Trophoblast cell (in vitro differentiated cells and primary cell): Measurements from ENCODE around the gene GPRC5A.
A peak's percentile ranks its signal among the peaks of the same experiment; 100 is the strongest.

Experiments
- DNase-seq, 2 donors: peaks; one replicate each; pipeline ENCODE4 v3.0.0-alpha.2; 2016
- H2AFZ ChIP-seq: 2 replicates; pipeline ENCODE4 v1.6.1; 2013; ENCODE audit warnings: low read length, moderate library complexity, mild to moderate bottlenecking; ENCODE audit not compliant: insufficient read depth, poor library complexity
- H2AK5ac ChIP-seq: 2 replicates; pipeline ENCODE4 v1.6.1; 2013; ENCODE audit warnings: mild to moderate bottlenecking, low read length
- H2BK120ac ChIP-seq: 2 replicates; pipeline ENCODE4 v1.6.1; 2013; ENCODE audit warnings: low read length, mild to moderate bottlenecking, moderate library complexity; ENCODE audit not compliant: insufficient read depth, poor library complexity
- H2BK12ac ChIP-seq: 2 replicates; pipeline ENCODE4 v1.6.1; 2013; ENCODE audit warnings: mild to moderate bottlenecking, low read length, moderate library complexity
- H2BK5ac ChIP-seq: 2 replicates; pipeline ENCODE4 v1.6.1; 2013; ENCODE audit warnings: low read length, low read depth, moderate library complexity, mild to moderate bottlenecking; ENCODE audit not compliant: poor library complexity
- H3K14ac ChIP-seq: 2 replicates; pipeline ENCODE4 v1.6.1; 2013; ENCODE audit warnings: mild to moderate bottlenecking, low read length
- H3K18ac ChIP-seq: 2 replicates; pipeline ENCODE4 v1.6.1; 2013; ENCODE audit warnings: mild to moderate bottlenecking, low read length
- H3K23ac ChIP-seq: 2 replicates; pipeline ENCODE4 v1.6.1; 2013; ENCODE audit warnings: low read length
- H3K27ac ChIP-seq: 2 replicates; pipeline ENCODE4 v1.5.1; 2013; ENCODE audit warnings: low read depth, mild to moderate bottlenecking, inconsistent platforms, low read length, moderate library complexity
- H3K27me3 ChIP-seq: 2 replicates; pipeline ENCODE4 v1.6.1; 2013; ENCODE audit warnings: inconsistent platforms, mild to moderate bottlenecking, low read length, moderate library complexity; ENCODE audit not compliant: insufficient read depth
- H3K36me3 ChIP-seq, 2 experiments: 1 replicate in 1 of 2; 2 replicates in 1 of 2; pipeline ENCODE4 v1.6.1; 2013; ENCODE audit warnings: low read length in 2 of 2, mild to moderate bottlenecking in 2 of 2, moderate library complexity in 1 of 2; ENCODE audit not compliant: insufficient read depth in 2 of 2, control insufficient read depth in 1 of 2
- H3K4ac ChIP-seq: 2 replicates; pipeline ENCODE4 v1.6.1; 2013; ENCODE audit warnings: low read depth, mild to moderate bottlenecking, low read length, moderate library complexity
- H3K4me1 ChIP-seq, 2 experiments: 1 replicate in 1 of 2; 2 replicates in 1 of 2; pipeline ENCODE4 v1.6.1; 2013; ENCODE audit warnings: low read length in 2 of 2, mild to moderate bottlenecking in 2 of 2, moderate library complexity in 1 of 2; ENCODE audit not compliant: insufficient read depth in 2 of 2, control insufficient read depth in 1 of 2
- H3K4me2 ChIP-seq: 2 replicates; pipeline ENCODE4 v1.6.1; 2013; ENCODE audit warnings: inconsistent platforms, mild to moderate bottlenecking, low read length, moderate library complexity
- H3K4me3 ChIP-seq: 2 replicates; pipeline ENCODE4 v1.5.1; 2013; ENCODE audit warnings: mild to moderate bottlenecking, low read depth, low read length, inconsistent platforms
- H3K79me1 ChIP-seq: one replicate; pipeline ENCODE4 v1.6.1; 2013; ENCODE audit warnings: low read length
- H3K79me2 ChIP-seq: 2 replicates; pipeline ENCODE4 v1.6.1; 2013; ENCODE audit warnings: low read length, mild to moderate bottlenecking; ENCODE audit not compliant: control insufficient read depth, insufficient read depth, poor library complexity
- H3K9ac ChIP-seq: 2 replicates; pipeline ENCODE4 v1.6.1; 2013; ENCODE audit warnings: mild to moderate bottlenecking, low read length
- H3K9me3 ChIP-seq: 2 replicates; pipeline ENCODE4 v1.6.1; 2013; ENCODE audit warnings: low read depth, mild to moderate bottlenecking, control low read depth, inconsistent platforms, low read length; ENCODE audit not compliant: insufficient read depth
- H4K12ac ChIP-seq: 2 replicates; pipeline ENCODE4 v1.6.1; 2013; ENCODE audit warnings: low read depth, mild to moderate bottlenecking, low read length, moderate library complexity
- H4K8ac ChIP-seq: 2 replicates; pipeline ENCODE4 v1.6.1; 2013; ENCODE audit warnings: low read depth, mild to moderate bottlenecking, low read length, moderate library complexity
- H4K91ac ChIP-seq: one replicate; pipeline ENCODE4 v1.6.1; 2013; ENCODE audit warnings: low read depth, mild to moderate bottlenecking, low read length, moderate library complexity
- WGBS: extraction: QIAGEN DNeasy Blood & Tissue Kit; methylation state at CpG from one replicate; pipeline ENCODE4 v1.1.7; 2013; ENCODE audit warnings: missing lambda C conversion rate; ENCODE audit not compliant: insufficient read length, insufficient coverage; ENCODE audit errors: extremely low coverage; 5-methylcytosine and 5-hydroxymethylcytosine counted together

Gene GPRC5A

GRCh38 chr12:12859690-12860089 is 31.7 kb upstream of the GPRC5A start:
- no peak overlapping the region for H3K27ac ChIP-seq
- no peaks in the 10 kb centered on the region for H3K4me1 ChIP-seq
- H3K4ac ChIP-seq = no peak overlapping the region
- H3K18ac ChIP-seq = no peak overlapping the region
- H3K4me3 ChIP-seq = no peak overlapping the region
- H2AFZ ChIP-seq = no peak overlapping the region
- H3K4me2 ChIP-seq = no peak overlapping the region
- H4K91ac ChIP-seq = no peak overlapping the region
- H3K9ac ChIP-seq = no peak overlapping the region
- H3K79me1 ChIP-seq = no peaks in the 10 kb centered on the region
- no peak overlapping the region for H2BK5ac ChIP-seq
- no peak overlapping the region for H2BK12ac ChIP-seq
- WGBS = no CpG with 5 or more reads among the region's 1 CpG
- no peak overlapping the region for H2AK5ac ChIP-seq
- H3K14ac ChIP-seq = no peak overlapping the region
- H4K12ac ChIP-seq = no peak overlapping the region
- H3K27me3 ChIP-seq = no peaks in the 10 kb centered on the region
- no peak overlapping the region for H4K8ac ChIP-seq
- H3K79me2 ChIP-seq = no peaks in the 10 kb centered on the region
- DNase-seq = no peak
- H3K23ac ChIP-seq = no peak overlapping the region
- no peak overlapping the region for H2BK120ac ChIP-seq
- H3K9me3 ChIP-seq = peaks cover 2% of the 10 kb centered on the region
- peaks cover 2 to 4% of the 10 kb centered on the region in 2 experiments for H3K36me3 ChIP-seq

DNA sequence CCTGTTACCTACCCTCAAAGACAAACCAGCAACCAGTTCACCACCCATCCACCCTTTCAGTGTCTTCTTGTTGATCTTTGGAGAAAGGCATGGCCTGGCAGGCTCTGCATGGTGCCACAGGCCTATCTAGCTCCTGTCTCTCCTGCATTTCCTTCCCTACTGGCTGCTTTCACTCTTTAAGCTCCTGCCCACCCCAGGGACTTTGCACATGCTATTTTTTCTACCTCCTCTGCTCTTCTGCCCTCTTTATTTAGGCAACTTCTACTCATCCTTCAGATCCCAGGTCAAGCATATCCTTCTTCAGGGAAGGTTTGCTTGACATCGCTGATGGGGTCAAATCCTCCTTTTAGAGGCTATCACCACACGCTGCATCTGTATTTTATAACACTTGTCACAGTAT is 27.1 kb upstream of the GPRC5A start:
- Histone ChIP-seq H3K14ac (no peak overlapping the region), H3K4me3 (no peak overlapping the region), H3K9me3 (no peaks in the 10 kb centered on the region), H2BK5ac (no peak overlapping the region), H4K12ac (no peak overlapping the region), H2BK12ac (no peak overlapping the region), H3K79me2 (no peaks in the 10 kb centered on the region), H4K91ac (no peak overlapping the region), H3K18ac (no peak overlapping the region), H3K36me3 (peaks cover 2 to 4% of the 10 kb centered on the region in 2 experiments), H3K4me2 (no peak overlapping the region), H3K27ac (no peak overlapping the region), H3K79me1 (no peaks in the 10 kb centered on the region), H2AFZ (no peak overlapping the region), H2BK120ac (no peak overlapping the region), H3K27me3 (no peaks in the 10 kb centered on the region), H3K4me1 (no peaks in the 10 kb centered on the region), H4K8ac (no peak overlapping the region), H2AK5ac (no peak overlapping the region), H3K9ac (peak overlapping the region; percentile 47), H3K23ac (no peak overlapping the region), H3K4ac (no peak overlapping the region)
- no CpG with 5 or more reads among the region's 2 CpGs for WGBS
- no peak for DNase-seq

DNA sequence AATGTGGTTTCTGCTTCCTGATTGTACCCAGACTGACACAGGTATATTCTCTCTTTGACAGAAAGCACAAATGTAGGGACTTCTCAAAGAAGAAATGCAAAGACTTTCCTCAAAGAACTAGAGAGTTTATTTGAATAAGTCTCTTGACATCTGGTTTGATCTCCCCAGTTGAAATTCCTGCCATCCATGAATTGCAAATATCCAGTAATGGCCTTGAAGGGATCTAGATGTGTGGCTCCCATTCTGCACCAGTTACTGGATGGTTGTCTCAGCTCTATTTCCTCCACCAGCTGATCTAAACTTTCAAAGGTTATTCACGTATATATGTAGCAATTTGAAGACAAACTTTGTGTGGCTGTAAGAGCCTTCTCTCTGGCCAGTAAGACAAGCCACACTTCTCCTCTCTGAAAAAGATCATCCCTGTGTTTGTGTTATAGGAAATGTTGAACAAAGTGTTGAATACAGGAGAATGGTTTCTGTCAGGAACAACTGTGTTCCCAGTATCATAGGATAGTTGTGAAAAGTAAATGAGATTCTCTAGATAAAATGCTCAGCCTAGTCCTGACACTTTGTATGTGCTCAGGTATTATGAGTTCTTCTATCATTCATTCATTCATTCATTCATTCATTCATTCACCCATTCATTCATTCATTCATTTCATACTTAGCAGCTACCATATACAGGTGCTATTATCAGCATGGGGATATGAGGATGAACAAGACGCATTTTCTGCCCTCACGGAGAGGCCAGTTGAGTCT is 22.7 kb upstream of the GPRC5A start:
- Histone ChIP-seq H3K9ac (no peak overlapping the region), H3K79me2 (no peaks in the 10 kb centered on the region), H3K27me3 (no peaks in the 10 kb centered on the region), H2BK12ac (no peak overlapping the region), H3K79me1 (peaks cover 7% of the 10 kb centered on the region), H4K91ac (no peak overlapping the region), H3K27ac (no peak overlapping the region), H3K4ac (no peak overlapping the region), H3K4me2 (no peak overlapping the region), H3K9me3 (no peaks in the 10 kb centered on the region), H2AFZ (no peak overlapping the region), H4K8ac (no peak overlapping the region), H3K36me3 (peaks cover 0 to 2% of the 10 kb centered on the region in 2 experiments), H2BK5ac (no peak overlapping the region), H2BK120ac (no peak overlapping the region), H3K4me1 (peaks cover 13 to 15% of the 10 kb centered on the region in 2 experiments), H3K4me3 (no peak overlapping the region), H4K12ac (no peak overlapping the region), H3K14ac (no peak overlapping the region), H3K18ac (no peak overlapping the region), H2AK5ac (no peak overlapping the region), H3K23ac (no peak overlapping the region)
- no peak for DNase-seq
- WGBS = no CpG with 5 or more reads among the region's 3 CpGs

DNA sequence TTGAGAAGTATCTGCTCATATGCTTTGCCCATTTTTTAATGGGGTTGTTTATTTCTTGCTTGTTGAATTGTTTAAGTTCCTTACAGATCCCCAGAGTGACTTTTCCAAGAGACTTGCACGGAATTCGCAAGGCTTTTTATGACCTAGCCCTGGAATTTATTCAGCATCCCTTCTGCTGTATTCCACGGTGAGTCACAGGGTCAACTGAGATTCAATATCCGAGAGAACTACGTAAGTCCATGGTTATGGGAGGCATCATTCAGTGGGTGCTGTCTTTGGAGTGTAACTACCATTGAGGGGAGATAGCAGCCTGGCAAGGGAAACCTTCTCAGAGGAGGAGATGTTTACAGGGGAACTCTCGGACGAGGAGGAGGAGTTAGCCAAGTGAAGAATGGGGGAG is 20.9 kb upstream of the GPRC5A start:
- no peak overlapping the region for H3K27ac ChIP-seq
- H3K9me3 ChIP-seq = no peaks in the 10 kb centered on the region
- H3K4me2 ChIP-seq = no peak overlapping the region
- H3K9ac ChIP-seq = no peak overlapping the region
- no peak overlapping the region for H4K12ac ChIP-seq
- no peak overlapping the region for H2BK12ac ChIP-seq
- H4K91ac ChIP-seq = no peak overlapping the region
- DNase-seq = peak; percentile 68 to 90
- H4K8ac ChIP-seq = no peak overlapping the region
- no CpG with 5 or more reads among the region's 7 CpGs for WGBS
- H3K18ac ChIP-seq = no peak overlapping the region
- no peak overlapping the region for H3K23ac ChIP-seq
- H3K79me2 ChIP-seq = no peaks in the 10 kb centered on the region
- H2BK120ac ChIP-seq = no peak overlapping the region
- H3K4me3 ChIP-seq = no peak overlapping the region
- no peak overlapping the region for H3K4ac ChIP-seq
- no peak overlapping the region for H3K14ac ChIP-seq
- H3K36me3 ChIP-seq = no peaks in the 10 kb centered on the region
- H3K79me1 ChIP-seq = peaks cover 12% of the 10 kb centered on the region
- no peak overlapping the region for H2AFZ ChIP-seq
- H3K4me1 ChIP-seq = peaks cover 21% of the 10 kb centered on the region in 2 experiments
- no peak overlapping the region for H2AK5ac ChIP-seq
- no peaks in the 10 kb centered on the region for H3K27me3 ChIP-seq
- H2BK5ac ChIP-seq = no peak overlapping the region
